CD14-positive monocyte (primary cell): ENCODE measurements around the gene GRID1. TPM values are rescaled to one million over a fixed set of nuclear protein-coding genes. Genes with fewer than 3 reads are reported as not detected.
A peak's percentile ranks its signal among the peaks of the same experiment; 100 is the strongest.

ENCODE experiments used
- DNase-seq, 3 donors: peaks; one replicate each; pipeline ENCODE4 v3.0.0-alpha.2; 2011 to 2022
- H2AFZ ChIP-seq: 2 replicates; pipeline ENCODE4 v1.6.0; 2012; ENCODE audit warnings: mild to moderate bottlenecking, low read depth, low read length, inconsistent platforms; ENCODE audit not compliant: insufficient read depth, poor library complexity, severe bottlenecking
- H3K27ac ChIP-seq, 2 donors: 1 replicate in 1 of 2; 2 replicates in 1 of 2; pipeline ENCODE4 v1.5.1; 2012 to 2013; ENCODE audit warnings: low read length in 2 of 2, control low read depth in 1 of 2, inconsistent platforms in 1 of 2, low read depth in 1 of 2, mild to moderate bottlenecking in 1 of 2
- H3K27me3 ChIP-seq, 2 donors: one replicate each; pipeline versions ENCODE4 v1.6.0 to v1.6.1; 2011 to 2013; ENCODE audit warnings: low read length in 2 of 2; ENCODE audit not compliant: control insufficient read depth in 2 of 2, insufficient read depth in 2 of 2
- H3K36me3 ChIP-seq, 2 donors: replicated peaks in 1 of 2; 1 replicate in 1 of 2; 2 replicates in 1 of 2; pipeline versions ENCODE4 v1.5.1 to v1.6.1; 2012 to 2013; ENCODE audit warnings: low read length in 2 of 2, control low read depth in 1 of 2, inconsistent platforms in 1 of 2, mild to moderate bottlenecking in 1 of 2; ENCODE audit not compliant: insufficient read depth in 2 of 2, control insufficient read depth in 1 of 2
- H3K4me1 ChIP-seq, 2 donors: 1 replicate in 1 of 2; 2 replicates in 1 of 2; pipeline versions ENCODE4 v1.5.1 to v1.6.1; 2012 to 2013; ENCODE audit warnings: low read length in 2 of 2, control low read depth in 1 of 2, inconsistent platforms in 1 of 2, mild to moderate bottlenecking in 1 of 2, moderate library complexity in 1 of 2; ENCODE audit not compliant: insufficient read depth in 2 of 2, control insufficient read depth in 1 of 2
- H3K4me2 ChIP-seq: replicated peaks from 2 replicates; pipeline ENCODE3; 2012; ENCODE audit warnings: low read length, moderate library complexity, mild to moderate bottlenecking; ENCODE audit not compliant: poor library complexity, severe bottlenecking; ENCODE audit errors: extremely low read depth
- H3K4me3 ChIP-seq, 3 experiments: fragments of 200-600 bp in 1 of 3; sonication (generic) in 1 of 3; replicated peaks in 1 of 3; 1 replicate in 2 of 3; 2 replicates in 1 of 3; pipeline ENCODE4 v1.5.1; 2011 to 2013; ENCODE audit warnings: low read length in 3 of 3, mild to moderate bottlenecking in 3 of 3, control low read depth in 2 of 3, low read depth in 2 of 3, inconsistent platforms in 1 of 3, moderate library complexity in 1 of 3
- H3K79me2 ChIP-seq: 2 replicates; pipeline ENCODE4 v1.6.0; 2012; ENCODE audit warnings: mild to moderate bottlenecking, control low read depth, inconsistent platforms, low read length, moderate library complexity; ENCODE audit not compliant: insufficient read depth
- H3K9ac ChIP-seq: 2 replicates; pipeline ENCODE4 v1.6.0; 2017; ENCODE audit warnings: low read length, mild to moderate bottlenecking; ENCODE audit not compliant: insufficient read depth, poor library complexity, severe bottlenecking
- H3K9me3 ChIP-seq, 2 donors: replicated peaks in 1 of 2; 1 replicate in 1 of 2; 2 replicates in 1 of 2; pipeline versions ENCODE4 v1.5.1 to v1.6.1; 2012 to 2013; ENCODE audit warnings: low read length in 2 of 2, control low read depth in 1 of 2; ENCODE audit not compliant: control insufficient read depth in 1 of 2, insufficient read depth in 1 of 2
- H4K20me1 ChIP-seq: 2 replicates; pipeline ENCODE4 v1.6.0; 2012; ENCODE audit warnings: mild to moderate bottlenecking, low read length, control low read depth, moderate library complexity; ENCODE audit not compliant: insufficient read depth
- H3K27ac Mint-ChIP-seq, 7 donors: one replicate each; pipeline ENCODE4 v1.8.0; 2020; ENCODE audit warnings: mild to moderate bottlenecking in 7 of 7, mixed read lengths in 7 of 7, moderate library complexity in 6 of 7, inconsistent platforms in 2 of 7
- H3K27me3 Mint-ChIP-seq, 3 donors: one replicate each; pipeline ENCODE4 v1.8.0; 2021 to 2022; ENCODE audit warnings: low read depth in 3 of 3, mild to moderate bottlenecking in 3 of 3, mixed read lengths in 3 of 3, moderate library complexity in 3 of 3, inconsistent platforms in 1 of 3
- H3K36me3 Mint-ChIP-seq, 2 donors: one replicate each; pipeline ENCODE4 v1.8.0; 2020; ENCODE audit warnings: mixed read lengths in 2 of 2, inconsistent platforms in 1 of 2, mild to moderate bottlenecking in 1 of 2
- H3K4me1 Mint-ChIP-seq: one replicate; pipeline ENCODE4 v1.8.0; 2020; ENCODE audit warnings: mild to moderate bottlenecking, mixed read lengths
- H3K4me3 Mint-ChIP-seq, 2 donors: one replicate each; pipeline ENCODE4 v1.8.0; 2020; ENCODE audit warnings: mild to moderate bottlenecking in 2 of 2, mixed read lengths in 2 of 2, moderate library complexity in 1 of 2
- H3K9me3 Mint-ChIP-seq, 7 donors: one replicate each; pipeline ENCODE4 v1.8.0; 2020 to 2022; ENCODE audit warnings: mixed read lengths in 7 of 7, mild to moderate bottlenecking in 6 of 7, moderate library complexity in 6 of 7, inconsistent platforms in 2 of 7
- CTCF ChIP-seq: fragments of 200-600 bp; IDR thresholded peaks from one replicate; pipeline ENCODE4 v1.8.0; 2022; ENCODE audit warnings: antibody characterized with exemption, mild to moderate bottlenecking
- WGBS: methylation state at CpG from one replicate; pipeline ENCODE4 v1.1.5; 2013; ENCODE audit warnings: missing lambda C conversion rate; ENCODE audit not compliant: insufficient coverage; 5-methylcytosine and 5-hydroxymethylcytosine counted together
- intact Hi-C, 2 donors: fragments of 100-400 bp; cut with micrococcal nuclease; formaldehyde crosslinking; loops; one replicate each; pipeline versions ENCODE4 v1.15.0 to v1.15.1; 2023
- polyA plus RNA-seq, 3 donors: library from polyadenylated mRNA; depleted of rRNA in 1 of 3; unstranded in 2 of 3; stranded (reverse) in 1 of 3; fragments of 300-500 nt in 2 of 3; fragments of >200 nt in 1 of 3; fragmentation: Illumina TruSeq in 2 of 3; gene quantifications; 1 replicate in 2 of 3; 2 replicates in 1 of 3; pipeline ENCODE4 v1.2.3, GENCODE V29; 2012 to 2021

The GRID1 gene
- polyA plus RNA-seq, 3 donors, result not detected

GRCh38 chr10:86062647-86063145 is 303.9 kb downstream of the GRID1 start:
- 90% methylated on average over 6 of the region's 6 CpGs for WGBS
- TF ChIP-seq CTCF, result no peak
- no peaks in the 10 kb centered on the region for H3K27me3 ChIP-seq
- no peak overlapping the region for H3K4me3 ChIP-seq
- Mint-ChIP-seq H3K4me1 (no peaks in the 10 kb centered on the region), H3K27me3 (peaks cover 4 to 9% (median 7%) of the 10 kb centered on the region in 3 donors), H3K27ac (peak overlapping the region in 2 of 7 donors; percentile 72 to 76), H3K4me3 (no peak overlapping the region), H3K36me3 (no peaks in the 10 kb centered on the region), H3K9me3 (peaks cover 0 to 1% (median 0%) of the 10 kb centered on the region in 7 donors)
- H4K20me1 ChIP-seq, result no peaks in the 10 kb centered on the region
- H2AFZ ChIP-seq, result no peak overlapping the region
- no peak overlapping the region for H3K27ac ChIP-seq
- H3K9me3 ChIP-seq, result no peaks in the 10 kb centered on the region
- intact Hi-C loops, result no loop called here
- H3K36me3 ChIP-seq, result no peaks in the 10 kb centered on the region
- H3K4me1 ChIP-seq, result no peaks in the 10 kb centered on the region
- no peak for DNase-seq
- no peak overlapping the region for H3K9ac ChIP-seq
- H3K79me2 ChIP-seq, result no peaks in the 10 kb centered on the region
- H3K4me2 ChIP-seq, result no peak overlapping the region

DNA sequence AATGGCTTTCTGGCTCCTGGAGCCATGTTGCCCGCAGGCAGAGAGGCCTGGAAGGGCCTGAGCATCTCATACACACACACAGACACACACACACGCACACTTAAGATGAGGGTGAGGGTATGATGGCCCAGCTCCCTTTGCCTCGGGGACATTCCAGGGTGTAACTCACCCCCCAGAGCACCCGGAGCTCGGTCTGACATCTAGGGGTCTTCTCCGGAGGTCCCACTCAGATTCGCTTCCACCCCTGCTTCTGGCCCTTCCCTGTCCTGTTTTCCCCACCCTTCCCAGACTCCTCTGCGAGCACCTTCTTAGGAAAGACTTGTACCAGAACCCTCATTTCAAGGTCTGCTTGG is 304.4 kb downstream of the GRID1 start:
- Mint-ChIP-seq H3K27me3 (peaks cover 4 to 9% (median 7%) of the 10 kb centered on the region in 3 donors), H3K4me1 (no peaks in the 10 kb centered on the region), H3K4me3 (no peak overlapping the region), H3K27ac (peak overlapping the region in 1 of 7 donors; percentile 46), H3K36me3 (no peaks in the 10 kb centered on the region), H3K9me3 (peaks cover 0 to 1% (median 0%) of the 10 kb centered on the region in 7 donors)
- Histone ChIP-seq H3K4me1 (no peaks in the 10 kb centered on the region), H3K27ac (no peak overlapping the region), H4K20me1 (no peaks in the 10 kb centered on the region), H3K4me2 (no peak overlapping the region), H2AFZ (no peak overlapping the region), H3K36me3 (no peaks in the 10 kb centered on the region), H3K4me3 (no peak overlapping the region), H3K9me3 (no peaks in the 10 kb centered on the region), H3K27me3 (no peaks in the 10 kb centered on the region), H3K79me2 (no peaks in the 10 kb centered on the region), H3K9ac (no peak overlapping the region)
- no peak for TF ChIP-seq CTCF
- intact Hi-C loops, result no loop called here
- no peak for DNase-seq
- WGBS, result 100% methylated on average over 4 of the region's 8 CpGs
